PC-9 (cell line): ENCODE data around the gene CASP8.

ENCODE experiments used
- EZH2 ChIP-seq: fragments of 200-600 bp; sonication (generic); IDR thresholded peaks from 2 replicates; pipeline ENCODE4 v1.8.0; 2017; ENCODE audit warnings: antibody characterized with exemption, low read depth
- TF ChIP-seq, protein P1 (sequence below): fragments of 200-600 bp; sonication (generic); conservative IDR thresholded peaks from 2 replicates; pipeline ENCODE4 v1.6.1; 2017; ENCODE audit warnings: mixed run types, antibody characterized with exemption, mild to moderate bottlenecking, moderate library complexity

DNA sequence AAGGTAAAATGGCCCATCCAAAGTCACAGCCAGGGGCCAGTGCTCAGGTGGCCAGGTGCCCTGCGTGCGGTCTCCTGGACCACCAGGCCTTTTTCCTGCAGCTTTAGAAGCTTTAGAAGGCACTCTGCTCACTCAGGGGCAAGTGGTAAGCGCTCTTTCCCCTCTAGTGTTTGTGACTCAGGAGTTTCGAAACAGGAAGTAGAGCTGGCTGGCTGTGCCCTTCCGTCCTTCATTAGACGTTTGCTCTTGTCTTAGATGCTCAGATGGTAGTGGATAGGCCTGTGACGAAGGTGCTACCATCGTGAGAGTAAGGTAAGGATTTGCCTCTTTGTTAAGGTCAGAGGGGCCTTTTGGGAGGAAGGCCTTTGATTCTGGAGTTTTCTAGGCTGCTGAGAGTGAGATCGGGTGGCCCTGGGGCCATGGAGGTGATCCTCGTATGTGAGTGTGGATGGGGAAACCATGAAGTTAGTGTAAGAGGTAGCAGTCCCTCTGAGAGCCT lies at the start of gene CASP8:
- TF ChIP-seq, protein P1, sequence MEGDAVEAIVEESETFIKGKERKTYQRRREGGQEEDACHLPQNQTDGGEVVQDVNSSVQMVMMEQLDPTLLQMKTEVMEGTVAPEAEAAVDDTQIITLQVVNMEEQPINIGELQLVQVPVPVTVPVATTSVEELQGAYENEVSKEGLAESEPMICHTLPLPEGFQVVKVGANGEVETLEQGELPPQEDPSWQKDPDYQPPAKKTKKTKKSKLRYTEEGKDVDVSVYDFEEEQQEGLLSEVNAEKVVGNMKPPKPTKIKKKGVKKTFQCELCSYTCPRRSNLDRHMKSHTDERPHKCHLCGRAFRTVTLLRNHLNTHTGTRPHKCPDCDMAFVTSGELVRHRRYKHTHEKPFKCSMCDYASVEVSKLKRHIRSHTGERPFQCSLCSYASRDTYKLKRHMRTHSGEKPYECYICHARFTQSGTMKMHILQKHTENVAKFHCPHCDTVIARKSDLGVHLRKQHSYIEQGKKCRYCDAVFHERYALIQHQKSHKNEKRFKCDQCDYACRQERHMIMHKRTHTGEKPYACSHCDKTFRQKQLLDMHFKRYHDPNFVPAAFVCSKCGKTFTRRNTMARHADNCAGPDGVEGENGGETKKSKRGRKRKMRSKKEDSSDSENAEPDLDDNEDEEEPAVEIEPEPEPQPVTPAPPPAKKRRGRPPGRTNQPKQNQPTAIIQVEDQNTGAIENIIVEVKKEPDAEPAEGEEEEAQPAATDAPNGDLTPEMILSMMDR = no peak
- no peak for TF ChIP-seq EZH2
